SK-N-SH (cell line): ENCODE data around the gene KRTAP10-7.
"Not testable (repeated sequence)": the region's sequence is repeated elsewhere in the genome, so short reads cannot be mapped to it uniquely, and the experiment has no call there.

Source experiments
- CTCF ChIP-seq: fragments of 200-600 bp; sonication (generic); IDR thresholded peaks from 2 replicates; pipeline ENCODE4 v1.6.1; 2017; ENCODE audit warnings: antibody characterized with exemption, mild to moderate bottlenecking, moderate library complexity
- EP300 ChIP-seq, 2 experiments: IDR thresholded peaks; 2 replicates each; pipeline versions ENCODE4 v1.4.0 to v1.6.1; 2012; ENCODE audit warnings: borderline replicate concordance in 1 of 2, low read depth in 1 of 2, low read length in 1 of 2
- EZH2phosphoT487 ChIP-seq: fragments of 200-600 bp; sonication (generic); IDR thresholded peaks from 2 replicates; pipeline ENCODE4 v1.6.1; 2017; ENCODE audit warnings: low read depth, mixed run types, mild to moderate bottlenecking, antibody characterized with exemption, moderate library complexity, borderline replicate concordance
- FOXM1 ChIP-seq: IDR thresholded peaks from 2 replicates; pipeline ENCODE4 v1.4.0; 2012; ENCODE audit warnings: low read depth, mild to moderate bottlenecking
- GABPA ChIP-seq: IDR thresholded peaks from 2 replicates; pipeline ENCODE4 v1.4.0; 2012; ENCODE audit warnings: low read depth, mild to moderate bottlenecking
- NRF1 ChIP-seq: IDR thresholded peaks from 2 replicates; pipeline ENCODE4 v1.6.1; 2012; ENCODE audit warnings: low read depth, mild to moderate bottlenecking, low read length
- PBX3 ChIP-seq: IDR thresholded peaks from 2 replicates; pipeline ENCODE4; 2012
- POLR2AphosphoS5 ChIP-seq: IDR thresholded peaks from 2 replicates; pipeline ENCODE4 v1.6.1; 2012; ENCODE audit warnings: low read depth, low read length
- RFX5 ChIP-seq: IDR thresholded peaks from 2 replicates; pipeline ENCODE4 v1.6.1; 2012; ENCODE audit warnings: mild to moderate bottlenecking, improper control_type of control experiment, low read length
- RXRA ChIP-seq: IDR thresholded peaks from 2 replicates; pipeline ENCODE4 v1.4.0; 2012; ENCODE audit warnings: low read depth, mild to moderate bottlenecking, borderline replicate concordance
- SIN3A ChIP-seq: IDR thresholded peaks from 2 replicates; pipeline ENCODE4 v1.6.1; 2012; ENCODE audit warnings: low read depth, mild to moderate bottlenecking, low read length, moderate library complexity, borderline replicate concordance
- TAF1 ChIP-seq: IDR thresholded peaks from 2 replicates; pipeline ENCODE4 v1.6.1; 2012; ENCODE audit warnings: low read depth, mild to moderate bottlenecking, low read length, moderate library complexity, borderline replicate concordance

- TF ChIP-seq NRF1; PBX3; RFX5; SIN3A; POLR2AphosphoS5; CTCF; TAF1; RXRA; FOXM1; EP300 (IDR thresholded peaks at IDR 0.05; ENCODE audit: borderline replicate concordance in 1 of 2, low read depth in 1 of 2, low read length in 1 of 2); EZH2phosphoT487; GABPA: not testable (repeated sequence)
These were observed 37.5 kb downstream of the KRTAP10-7 start for GRCh38 chr21:44637851-44638348.
